22Rv1 (cell line): Measurements from ENCODE around the gene SIDT1.

Experiments
- ZFX ChIP-seq: fragments of 450-650 bp; IDR thresholded peaks from 2 replicates; pipeline ENCODE4 v1.6.1; 2017; ENCODE audit warnings: antibody characterized with exemption, borderline replicate concordance
- TF ChIP-seq, protein P1 (sequence below): fragments of 450-650 bp; IDR thresholded peaks from 2 replicates; pipeline ENCODE4 v1.5.1; 2017; ENCODE audit warnings: mild to moderate bottlenecking

DNA sequence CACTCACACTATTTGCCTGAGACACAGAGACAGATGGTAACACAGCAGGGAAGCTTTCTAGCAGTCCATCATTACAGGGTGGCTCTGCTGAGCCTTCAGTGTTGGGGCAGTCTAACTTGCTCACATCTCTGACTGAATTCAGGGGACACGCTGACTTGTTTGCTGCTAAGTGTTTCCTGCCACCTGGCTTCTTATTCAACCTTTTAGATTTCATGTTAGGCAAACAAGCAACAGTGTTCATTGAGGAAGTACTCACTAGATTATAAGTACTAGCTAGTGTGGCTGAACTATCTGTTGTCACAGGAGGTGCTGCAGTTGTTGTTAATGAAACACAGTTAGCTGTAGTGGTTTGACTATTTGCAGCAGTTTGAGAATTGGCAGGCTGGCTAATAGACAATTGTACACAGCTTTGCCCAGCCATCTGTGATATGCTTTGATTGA lies 126.8 kb downstream of the SIDT1 start:
- TF ChIP-seq, protein P1, sequence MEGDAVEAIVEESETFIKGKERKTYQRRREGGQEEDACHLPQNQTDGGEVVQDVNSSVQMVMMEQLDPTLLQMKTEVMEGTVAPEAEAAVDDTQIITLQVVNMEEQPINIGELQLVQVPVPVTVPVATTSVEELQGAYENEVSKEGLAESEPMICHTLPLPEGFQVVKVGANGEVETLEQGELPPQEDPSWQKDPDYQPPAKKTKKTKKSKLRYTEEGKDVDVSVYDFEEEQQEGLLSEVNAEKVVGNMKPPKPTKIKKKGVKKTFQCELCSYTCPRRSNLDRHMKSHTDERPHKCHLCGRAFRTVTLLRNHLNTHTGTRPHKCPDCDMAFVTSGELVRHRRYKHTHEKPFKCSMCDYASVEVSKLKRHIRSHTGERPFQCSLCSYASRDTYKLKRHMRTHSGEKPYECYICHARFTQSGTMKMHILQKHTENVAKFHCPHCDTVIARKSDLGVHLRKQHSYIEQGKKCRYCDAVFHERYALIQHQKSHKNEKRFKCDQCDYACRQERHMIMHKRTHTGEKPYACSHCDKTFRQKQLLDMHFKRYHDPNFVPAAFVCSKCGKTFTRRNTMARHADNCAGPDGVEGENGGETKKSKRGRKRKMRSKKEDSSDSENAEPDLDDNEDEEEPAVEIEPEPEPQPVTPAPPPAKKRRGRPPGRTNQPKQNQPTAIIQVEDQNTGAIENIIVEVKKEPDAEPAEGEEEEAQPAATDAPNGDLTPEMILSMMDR: no peak
- TF ChIP-seq ZFX: no peak
